Measurements from ENCODE around the gene PTPRK.

DNA sequence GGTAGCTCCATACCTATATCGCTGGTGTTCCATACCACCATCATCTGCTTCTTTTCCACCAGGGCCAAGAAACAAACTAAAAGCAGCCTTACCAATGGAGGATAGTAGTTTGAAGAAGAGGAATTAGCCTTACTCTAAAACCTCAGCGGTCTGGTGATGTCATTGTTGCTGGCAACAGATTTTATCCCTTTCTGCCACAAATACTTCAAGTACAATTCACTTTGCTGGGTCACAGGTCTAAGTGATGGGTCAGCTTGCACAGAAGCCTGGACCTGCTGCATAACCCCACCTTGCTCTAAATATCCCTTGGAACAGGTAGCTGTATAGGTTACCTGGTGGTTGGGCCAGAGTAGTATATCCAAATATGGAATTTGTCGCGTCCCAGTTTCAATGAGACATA, 566.3 kb downstream of the PTPRK start:
- no peak for TF ChIP-seq EZH2 (IDR thresholded peaks at IDR 0.05; ENCODE audit: borderline replicate concordance, low read length)
- TF ChIP-seq, protein P1, sequence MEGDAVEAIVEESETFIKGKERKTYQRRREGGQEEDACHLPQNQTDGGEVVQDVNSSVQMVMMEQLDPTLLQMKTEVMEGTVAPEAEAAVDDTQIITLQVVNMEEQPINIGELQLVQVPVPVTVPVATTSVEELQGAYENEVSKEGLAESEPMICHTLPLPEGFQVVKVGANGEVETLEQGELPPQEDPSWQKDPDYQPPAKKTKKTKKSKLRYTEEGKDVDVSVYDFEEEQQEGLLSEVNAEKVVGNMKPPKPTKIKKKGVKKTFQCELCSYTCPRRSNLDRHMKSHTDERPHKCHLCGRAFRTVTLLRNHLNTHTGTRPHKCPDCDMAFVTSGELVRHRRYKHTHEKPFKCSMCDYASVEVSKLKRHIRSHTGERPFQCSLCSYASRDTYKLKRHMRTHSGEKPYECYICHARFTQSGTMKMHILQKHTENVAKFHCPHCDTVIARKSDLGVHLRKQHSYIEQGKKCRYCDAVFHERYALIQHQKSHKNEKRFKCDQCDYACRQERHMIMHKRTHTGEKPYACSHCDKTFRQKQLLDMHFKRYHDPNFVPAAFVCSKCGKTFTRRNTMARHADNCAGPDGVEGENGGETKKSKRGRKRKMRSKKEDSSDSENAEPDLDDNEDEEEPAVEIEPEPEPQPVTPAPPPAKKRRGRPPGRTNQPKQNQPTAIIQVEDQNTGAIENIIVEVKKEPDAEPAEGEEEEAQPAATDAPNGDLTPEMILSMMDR (IDR thresholded peaks at IDR 0.05; ENCODE audit: low read length) = no peak
